HG02943 (cell line): ENCODE measurements around the gene SDCCAG8.
"Not testable (repeated sequence)": the region's sequence is repeated elsewhere in the genome, so short reads cannot be mapped to it uniquely, and the experiment has no call there.

ENCODE experiments used
- ATAC-seq: cut with Tn5 transposase; IDR thresholded peaks from one replicate; pipeline ENCODE4 v1.9.1; 2021; ENCODE audit warnings: mild to moderate bottlenecking, low read depth, moderate library complexity; ENCODE audit not compliant: unreplicated experiment

SDCCAG8 gene

DNA sequence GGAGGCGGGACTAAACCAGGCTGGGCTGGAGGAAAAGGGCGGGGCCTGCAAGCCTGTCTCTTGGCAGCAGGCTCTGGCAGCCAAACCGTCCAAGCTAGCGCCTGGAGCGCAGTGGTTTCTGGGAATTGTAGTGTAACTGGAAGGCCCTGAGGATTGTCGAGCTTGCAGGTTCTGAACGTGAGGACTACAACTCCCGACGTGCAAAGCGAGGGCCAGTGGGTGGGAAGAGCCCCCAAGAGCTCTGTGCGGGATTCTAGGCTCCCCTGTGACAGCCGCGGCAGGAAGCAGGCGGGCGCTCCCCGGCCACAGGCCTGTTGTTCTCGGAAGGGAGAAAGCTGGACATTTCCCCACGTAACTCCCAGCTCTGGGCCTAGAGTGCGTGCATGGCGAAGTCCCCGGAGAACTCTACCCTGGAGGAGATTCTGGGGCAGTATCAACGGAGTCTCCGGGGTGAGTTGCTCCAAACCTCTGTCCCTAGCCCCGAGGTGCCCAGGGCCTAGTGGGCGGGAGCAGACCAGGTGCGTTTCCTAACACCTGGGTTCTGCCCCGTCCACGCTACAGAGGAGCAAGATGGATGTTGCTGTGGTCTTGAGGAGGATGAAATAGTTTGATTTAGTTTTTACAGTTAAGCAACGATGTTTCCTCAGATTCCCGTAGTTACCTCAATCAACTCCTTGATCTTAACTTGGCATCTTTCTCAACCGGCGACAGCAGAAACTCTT lies at the start of gene SDCCAG8:
Gene SDCCAG8, plus strand, starts transcription at position 251 of the 722 bp plus-strand sequence. Its CDS starts 133 bp downstream, at position 384.
- ATAC-seq = peak; percentile 79

DNA sequence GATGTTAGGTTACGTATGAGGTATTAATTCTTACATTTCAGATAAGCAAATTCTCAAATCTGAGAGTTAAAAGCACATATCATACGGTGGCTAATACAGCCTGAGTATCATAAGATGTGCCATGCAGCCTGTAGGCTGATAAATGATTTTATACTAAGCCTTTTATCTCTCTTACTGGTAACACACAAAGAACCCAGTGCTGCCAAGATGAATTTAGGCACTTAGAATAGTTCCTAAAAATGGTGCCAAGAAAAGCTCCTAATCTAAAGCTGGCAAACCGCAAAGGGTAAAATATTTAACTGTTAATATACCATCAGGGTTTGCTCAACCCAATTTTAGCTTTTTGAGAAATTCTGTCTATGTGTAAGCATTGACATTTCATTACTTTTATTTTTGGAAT lies 43.9 kb upstream of the SDCCAG8 start:
- ATAC-seq = not testable (repeated sequence)

DNA sequence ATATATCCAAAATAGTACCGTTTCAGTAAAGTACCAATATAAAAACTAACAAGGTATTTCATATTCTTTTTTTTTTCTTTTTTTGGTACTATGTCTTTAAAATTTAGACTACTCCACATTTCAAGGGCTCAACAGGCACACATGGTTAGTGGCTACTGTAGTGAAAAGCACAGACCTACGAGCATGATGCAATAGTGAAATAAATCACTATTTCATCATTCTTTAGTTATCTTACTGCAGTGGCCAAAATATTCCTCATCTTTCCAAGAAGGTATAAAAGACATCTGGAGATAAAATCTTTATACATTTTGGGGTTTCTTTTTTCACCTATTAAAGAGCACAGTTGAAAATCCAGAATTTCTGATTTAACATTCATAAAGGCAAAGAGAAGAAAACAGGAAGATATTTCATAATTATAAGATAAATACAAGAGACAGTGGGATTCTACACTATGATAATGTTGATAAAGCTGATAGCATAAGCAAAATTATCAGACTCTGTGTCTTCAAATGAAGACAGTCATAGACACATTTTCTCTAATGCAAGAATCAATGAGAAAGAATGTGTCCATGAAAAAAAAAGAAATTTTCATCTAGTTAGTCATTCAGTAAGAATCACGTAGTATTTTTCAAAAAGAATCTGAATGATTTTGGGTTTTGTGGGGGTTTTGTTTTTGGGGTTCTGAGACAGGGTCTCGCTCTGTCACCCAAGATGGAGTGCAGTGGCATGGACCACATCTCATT lies 42.6 kb upstream of the SDCCAG8 start:
- no peak for ATAC-seq

DNA sequence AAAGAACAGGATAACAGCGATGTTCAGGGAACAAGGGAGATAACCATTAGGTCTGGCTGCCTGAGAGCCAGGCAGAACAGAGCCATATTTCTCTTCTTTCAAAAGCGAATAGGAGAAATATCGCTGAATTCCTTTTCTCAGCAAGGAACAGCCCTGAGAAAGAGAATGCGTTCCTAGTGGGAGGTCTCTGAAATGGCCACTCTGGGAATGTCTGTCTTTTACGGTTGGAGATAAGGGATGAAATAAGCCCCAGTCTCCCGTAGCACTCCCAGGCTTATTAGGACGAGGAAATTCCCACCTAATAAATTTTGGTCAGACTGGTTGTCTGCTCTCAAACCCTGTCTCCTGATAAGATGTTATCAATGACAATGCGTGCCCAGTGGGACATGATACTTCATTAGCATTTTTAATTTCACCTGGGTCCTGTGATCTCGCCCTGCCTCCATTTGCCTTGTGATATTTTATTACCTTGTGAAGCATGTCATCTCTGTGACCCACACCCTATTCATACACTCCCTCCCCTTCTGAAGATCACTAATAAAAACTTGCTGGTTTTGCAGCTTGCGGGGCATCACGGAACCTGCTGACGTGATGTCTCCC lies 40.5 kb upstream of the SDCCAG8 start:
- ATAC-seq = not testable (repeated sequence)

DNA sequence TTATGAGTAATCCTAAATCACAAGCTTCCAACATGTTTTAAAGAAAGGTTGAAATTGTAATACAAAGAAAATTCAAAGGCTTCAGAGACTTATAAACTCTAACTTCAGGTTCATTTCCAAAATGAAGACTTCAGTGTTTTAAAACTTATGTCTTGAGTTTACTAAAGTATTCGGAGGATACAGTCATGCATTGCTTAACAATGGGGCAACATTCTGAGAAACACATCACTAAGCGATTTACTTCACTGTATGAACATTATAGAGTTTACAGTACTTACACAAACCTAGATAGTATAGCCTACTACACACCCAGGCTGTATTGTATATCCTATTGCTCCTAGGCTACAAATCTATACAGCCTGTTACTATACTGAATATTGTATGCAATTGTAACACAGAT lies 39.1 kb upstream of the SDCCAG8 start:
- no peak for ATAC-seq

DNA sequence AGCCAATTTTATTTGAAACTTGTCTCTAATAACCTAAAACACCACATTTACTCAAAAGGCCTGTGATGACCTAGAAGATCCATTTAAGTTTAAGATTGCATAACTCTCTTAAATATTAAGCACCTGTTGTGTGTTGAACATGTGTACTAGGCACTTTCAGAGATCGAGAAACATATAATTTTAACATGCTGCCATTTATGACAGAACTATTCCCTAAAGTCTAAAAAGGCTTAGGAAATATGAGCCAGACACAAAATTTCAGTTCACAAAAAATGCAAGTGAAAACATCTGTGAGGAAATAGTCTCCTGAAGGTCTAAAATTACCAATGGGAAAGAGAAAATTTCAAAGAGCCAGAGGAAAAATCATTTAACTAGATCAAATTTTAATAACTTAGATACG lies 38.5 kb upstream of the SDCCAG8 start:
- no peak for ATAC-seq

DNA sequence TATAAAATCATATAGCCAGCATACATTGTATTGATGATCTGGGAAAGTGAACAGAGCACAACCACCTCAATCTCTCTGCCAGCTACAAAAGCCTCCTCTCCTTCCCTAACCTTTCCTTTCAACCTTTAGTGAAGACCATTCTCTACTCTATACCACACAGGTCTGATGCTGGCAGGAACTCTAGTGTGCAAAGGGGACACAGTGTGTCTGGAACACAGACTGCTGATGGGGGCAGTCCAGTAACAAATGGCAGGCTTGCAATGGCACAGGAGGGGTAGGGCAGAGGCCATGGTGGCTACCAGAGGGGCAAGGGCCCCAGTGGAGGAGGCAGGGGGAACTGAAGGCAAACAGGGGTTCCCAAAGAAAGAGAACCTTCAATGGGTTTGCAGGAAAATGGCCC lies 37.8 kb upstream of the SDCCAG8 start:
- ATAC-seq = no peak

DNA sequence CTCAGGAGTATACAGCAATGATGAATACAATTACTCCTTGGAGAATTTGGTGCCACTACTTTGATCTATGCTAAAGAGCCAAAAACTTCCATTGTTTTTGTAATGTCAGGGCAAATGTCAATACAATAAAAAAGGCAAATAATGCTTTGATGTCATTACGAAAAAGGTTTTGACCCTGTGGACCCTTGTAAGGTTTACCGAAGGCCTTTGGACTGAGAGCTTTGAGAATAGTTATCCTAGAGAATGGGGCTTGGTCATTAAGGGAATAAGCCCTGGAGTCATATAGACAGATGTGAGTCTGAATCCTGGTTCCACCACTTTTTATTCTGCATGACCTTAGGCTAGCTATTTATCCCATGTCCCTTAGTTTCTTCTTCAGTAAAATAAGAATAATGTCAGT lies 28.2 kb upstream of the SDCCAG8 start:
- no peak for ATAC-seq

DNA sequence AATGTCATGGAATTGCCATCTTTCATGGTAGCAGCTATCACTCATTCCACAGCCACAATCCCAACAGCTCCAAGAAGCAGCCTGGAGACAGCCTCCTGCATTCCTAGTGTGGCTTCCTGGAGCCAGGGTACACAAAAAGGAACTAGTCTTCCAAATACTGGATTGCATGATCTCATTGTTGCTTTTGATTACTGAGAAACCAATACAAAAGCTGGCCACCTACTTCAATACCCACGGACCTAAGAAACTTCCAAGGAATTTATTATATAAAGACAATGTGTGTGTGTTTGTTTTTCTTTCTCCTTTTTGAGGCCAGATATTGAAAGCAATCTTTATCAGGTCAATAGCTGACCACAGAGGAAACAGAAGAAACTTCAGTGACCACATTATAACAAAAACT lies 26.3 kb upstream of the SDCCAG8 start:
- ATAC-seq = no peak

DNA sequence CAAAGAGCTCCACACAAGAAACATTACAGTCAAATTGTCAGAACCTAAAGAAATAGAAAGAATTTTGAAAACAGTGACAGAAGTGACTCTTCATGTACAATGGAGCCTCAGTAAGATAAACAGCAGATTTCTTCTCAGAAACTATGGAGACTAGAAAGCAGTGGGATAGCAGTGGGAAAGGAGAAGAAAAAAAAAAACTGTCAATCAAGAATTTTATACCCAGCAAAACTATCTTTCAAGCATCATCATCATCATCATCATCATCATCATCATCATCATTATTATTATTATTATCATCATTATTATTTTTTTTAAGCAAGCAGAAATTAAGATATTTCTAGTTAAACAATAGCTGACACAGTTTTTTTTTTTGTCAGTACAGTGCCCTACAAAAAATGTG lies 24.9 kb upstream of the SDCCAG8 start:
- no peak for ATAC-seq

DNA sequence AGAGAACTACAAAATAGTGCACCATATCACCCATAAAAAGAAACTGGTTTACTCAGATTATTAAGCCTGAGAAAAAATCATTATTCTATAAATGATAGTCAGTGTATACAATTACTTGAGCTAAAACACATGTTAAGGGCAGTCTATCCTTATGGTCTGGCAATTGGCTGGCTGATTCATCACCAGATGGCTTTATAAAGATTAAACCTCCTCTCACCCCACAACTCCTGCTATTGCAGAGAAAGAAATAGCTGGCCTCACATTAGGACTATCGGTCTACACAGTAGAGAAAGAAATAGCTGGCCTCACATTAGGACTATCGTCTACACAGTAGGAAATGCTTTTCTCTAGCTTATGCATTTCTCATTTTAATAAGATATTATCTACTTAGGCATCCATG lies 21.9 kb upstream of the SDCCAG8 start:
- no peak for ATAC-seq

DNA sequence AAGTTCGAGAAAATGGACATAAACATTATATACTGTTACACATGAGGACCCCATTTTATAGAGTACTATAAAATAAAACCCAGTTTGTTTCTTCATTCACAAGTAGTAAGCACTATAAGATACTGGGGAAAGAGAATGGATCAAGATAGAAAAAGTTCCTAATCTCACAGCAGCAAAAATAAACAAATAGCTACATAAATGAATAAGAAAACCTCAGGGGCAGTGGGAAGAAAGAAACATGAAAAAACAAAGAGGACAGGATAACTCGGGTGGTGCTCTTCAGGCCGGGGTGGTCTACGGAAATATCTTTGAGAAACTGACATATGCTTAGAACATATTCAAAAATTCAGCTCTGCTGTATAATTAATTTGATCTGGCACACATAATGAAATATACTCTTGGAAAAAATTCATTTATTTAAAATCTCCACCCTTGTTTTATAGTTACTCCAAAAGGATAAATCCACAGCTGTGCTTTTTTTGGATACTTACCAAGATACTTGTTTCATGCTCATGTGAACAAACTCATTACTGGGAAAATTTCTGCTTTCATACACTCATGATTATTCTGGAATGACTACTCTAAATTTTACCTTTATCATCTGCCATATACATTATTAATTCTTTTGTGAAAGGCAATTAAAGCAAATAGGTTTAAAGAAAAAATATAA lies 20.7 kb upstream of the SDCCAG8 start:
- ATAC-seq = no peak

DNA sequence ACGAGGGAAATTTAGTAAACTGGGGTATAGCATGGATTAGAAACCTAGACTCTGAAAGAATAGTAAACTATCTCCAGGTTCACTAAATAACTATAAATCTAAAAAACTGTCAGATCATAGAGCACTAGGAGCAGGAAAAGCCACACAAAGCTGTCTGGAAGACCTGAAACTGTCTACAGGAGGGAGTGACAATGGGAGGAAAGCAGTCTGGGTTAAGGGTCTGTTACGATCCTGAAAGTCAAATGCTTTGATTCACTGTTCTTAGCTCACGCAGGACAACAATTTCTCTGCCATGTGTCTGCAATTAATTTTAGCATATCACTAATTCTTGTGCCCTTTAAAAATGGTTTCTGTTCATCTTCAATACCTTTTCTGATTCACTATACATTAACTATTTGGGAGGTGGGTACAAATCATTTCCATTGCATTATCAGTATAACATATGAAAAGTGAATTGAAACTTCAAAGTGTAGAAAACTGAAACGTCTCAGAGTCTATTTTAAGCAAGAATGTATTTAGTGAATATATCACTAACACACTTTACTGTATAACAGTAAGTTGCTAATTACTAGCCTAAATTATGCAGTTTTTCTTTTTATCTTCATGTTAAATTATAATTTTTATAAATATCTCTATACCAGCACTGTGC lies 19.1 kb upstream of the SDCCAG8 start:
- peak; percentile 69 for ATAC-seq

DNA sequence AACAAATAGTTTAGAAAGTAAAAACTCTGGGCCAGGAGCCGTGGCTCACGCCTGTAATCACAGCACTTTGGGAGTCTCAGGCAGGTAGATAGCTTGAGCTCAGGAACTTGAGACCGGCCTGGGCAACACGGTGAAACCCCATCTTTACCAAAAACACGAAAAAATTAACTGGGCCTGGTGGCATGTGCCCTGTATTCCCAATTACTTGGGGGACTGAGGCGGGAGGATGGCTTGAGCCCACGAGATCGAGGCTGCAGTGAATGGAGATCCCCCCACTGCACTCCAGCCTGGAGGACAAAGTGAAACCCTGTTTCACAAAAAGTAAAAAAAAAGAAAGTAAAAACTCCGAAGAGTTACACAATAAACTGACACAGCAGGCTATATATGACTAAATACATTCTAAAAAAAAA lies 11.4 kb upstream of the SDCCAG8 start:
- ATAC-seq = no peak

DNA sequence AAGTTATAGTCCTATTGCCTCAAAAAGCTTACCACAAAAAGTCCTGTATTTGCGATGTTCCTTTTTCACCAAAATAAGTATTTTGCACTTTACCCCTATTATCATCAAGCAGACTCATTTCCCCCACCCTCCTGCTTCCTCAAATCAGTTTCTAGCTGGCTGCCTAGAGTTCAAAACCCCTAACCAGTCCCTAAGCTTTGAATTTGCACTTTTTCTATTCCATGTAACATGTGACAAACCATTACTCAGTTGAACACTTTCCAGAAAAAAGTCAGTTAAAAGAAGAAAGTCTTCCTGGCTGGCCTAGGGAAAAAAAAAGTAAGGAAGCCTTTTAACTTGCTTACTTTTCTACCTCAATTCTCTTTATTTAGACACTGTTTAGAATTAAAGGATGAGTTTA lies 8.9 kb upstream of the SDCCAG8 start:
- ATAC-seq = no peak

DNA sequence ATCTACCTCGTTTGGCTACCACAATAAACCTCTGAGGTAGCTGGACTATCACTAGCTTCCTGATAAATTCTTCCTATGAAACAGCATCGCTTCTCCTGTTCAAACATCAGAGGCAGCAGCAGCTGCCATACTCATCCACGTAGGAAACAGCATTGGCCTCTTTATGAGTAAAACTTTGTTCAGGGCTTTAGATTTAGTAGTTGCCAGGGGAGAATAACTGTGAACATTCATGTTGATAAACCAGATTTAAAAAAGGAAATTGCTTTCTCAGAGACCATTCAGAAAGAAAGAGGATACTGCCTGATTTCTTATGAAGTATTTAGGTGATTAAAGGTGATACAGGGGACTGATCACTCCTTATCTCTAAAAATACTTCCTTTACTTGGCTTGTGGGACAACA lies 7.9 kb upstream of the SDCCAG8 start:
- ATAC-seq = no peak

DNA sequence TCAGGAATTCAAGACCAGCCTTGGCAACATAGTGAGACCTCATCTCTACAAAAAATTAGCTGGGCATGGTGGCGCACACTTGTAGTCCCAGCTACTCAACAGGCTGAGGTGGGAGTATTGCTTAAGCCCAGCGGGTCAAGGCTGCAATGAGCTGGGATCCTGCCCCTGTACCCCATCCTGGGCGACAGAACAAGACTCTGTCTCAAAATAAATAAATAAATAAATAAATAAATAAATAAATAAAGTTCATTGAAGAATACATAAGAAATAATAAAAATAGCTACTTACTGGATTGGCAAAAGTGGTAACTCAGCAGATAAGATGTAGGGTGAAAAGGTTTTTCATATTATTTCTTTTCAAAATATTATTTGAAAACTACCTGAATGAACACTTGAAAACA lies 6.6 kb upstream of the SDCCAG8 start:
- ATAC-seq = no peak

DNA sequence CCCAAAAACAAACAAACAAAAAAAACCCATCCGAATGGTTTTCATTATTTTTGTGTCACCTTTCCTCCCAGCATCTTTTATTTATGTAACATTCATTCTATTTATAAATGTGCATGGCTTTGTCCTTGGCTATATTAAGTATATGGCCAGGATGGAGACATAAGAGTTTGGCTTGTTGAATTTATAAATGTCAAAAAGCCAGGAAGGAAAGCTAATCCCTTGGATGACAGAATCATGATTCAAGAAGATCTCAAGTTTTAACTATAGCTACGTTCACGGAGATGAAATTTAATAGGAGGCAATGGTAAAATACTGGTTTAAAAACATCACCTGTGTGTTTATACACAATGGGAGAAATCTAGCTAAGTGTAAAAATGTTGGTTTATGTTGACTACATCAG lies 5.7 kb upstream of the SDCCAG8 start:
- ATAC-seq = no peak

DNA sequence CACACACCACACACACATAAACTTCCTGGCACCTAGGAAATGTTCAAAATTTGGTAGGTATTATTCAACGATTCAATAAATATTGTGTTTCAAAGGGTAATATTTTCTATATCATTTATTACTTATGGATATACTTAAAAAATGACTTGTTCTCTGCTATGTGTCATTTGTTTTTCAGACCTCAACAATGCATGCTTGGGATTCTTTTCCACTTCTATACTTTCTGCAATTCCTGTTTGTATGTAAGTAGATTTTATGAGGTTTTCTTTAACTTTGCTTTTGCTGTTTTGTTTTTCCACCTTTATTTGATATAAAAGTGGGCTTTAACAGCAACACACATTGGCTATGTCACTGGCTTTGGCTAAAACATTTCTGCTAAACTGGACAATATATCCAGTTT lies 4.3 kb upstream of the SDCCAG8 start:
- ATAC-seq = no peak

DNA sequence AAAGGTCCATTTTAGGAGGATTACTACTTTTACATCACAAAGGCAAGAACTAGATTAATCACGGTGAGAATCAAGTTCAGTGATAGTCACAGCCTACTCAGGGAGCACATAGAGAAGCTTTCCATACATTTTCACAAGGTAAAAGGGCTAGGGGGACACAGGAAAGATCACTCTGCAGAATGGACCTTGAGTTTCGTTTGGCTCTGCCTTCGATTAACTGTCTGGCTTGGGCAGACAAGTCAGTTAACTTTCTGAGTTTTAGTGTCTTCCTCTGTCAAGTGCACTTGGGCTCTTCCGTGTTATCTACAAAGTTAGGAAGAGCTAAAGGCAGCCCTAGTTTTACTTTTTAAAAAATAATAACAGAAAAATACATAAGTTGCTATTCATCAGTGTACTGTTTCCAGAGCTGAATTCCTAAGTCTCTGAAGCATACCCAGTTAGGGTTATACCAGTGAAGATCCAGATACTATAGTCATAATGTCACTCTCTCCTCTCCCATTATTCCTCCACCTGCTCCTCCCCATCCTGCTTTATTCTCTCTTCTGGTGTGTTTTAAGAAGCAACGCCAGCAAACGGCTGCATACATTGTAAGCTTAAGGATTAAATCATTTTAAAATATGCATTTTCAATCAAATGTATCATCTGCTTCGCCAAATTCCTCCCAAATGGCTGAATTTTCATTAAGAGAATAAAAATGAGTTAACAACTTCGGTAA lies 2.5 kb upstream of the SDCCAG8 start:
- no peak for ATAC-seq
